Nucleus accumbens (tissue), 56 donors: ENCODE measurements around the gene NCKAP5.
A peak's percentile ranks its signal among the peaks of the same experiment; 100 is the strongest.

Experiments used
- DNase-seq, 56 donors: peaks; one replicate each; lab custom pipeline; 2025; lab: John Stamatoyannopoulos, UW

NCKAP5 gene

GRCh38 chr2:133576714-133577113 lies 8.5 kb upstream of the NCKAP5 start:
- no peak for DNase-seq

- no peak for DNase-seq
Observed at GRCh38 chr2:133574620-133575019, 6.4 kb upstream of the NCKAP5 start.

GRCh38 chr2:133574186-133574585 lies 5.9 kb upstream of the NCKAP5 start:
- DNase-seq, result no peak

- no peak for DNase-seq
Observed at GRCh38 chr2:133573491-133574162, 5.4 kb upstream of the NCKAP5 start.

- no peak for DNase-seq
Observed at GRCh38 chr2:133571249-133571648, 3.0 kb upstream of the NCKAP5 start.

- no peak for DNase-seq
Observed at GRCh38 chr2:133570542-133570941, 2.3 kb upstream of the NCKAP5 start.

- no peak for DNase-seq
Observed at GRCh38 chr2:133569286-133569830, 1.1 kb upstream of the NCKAP5 start.

GRCh38 chr2:133568598-133568997 lies 335 bp upstream of the NCKAP5 start:
- DNase-seq, result no peak

- no peak for DNase-seq
Observed at GRCh38 chr2:133562558-133562957, 5.7 kb downstream of the NCKAP5 start.

GRCh38 chr2:133561045-133561852 lies 7.0 kb downstream of the NCKAP5 start:
- DNase-seq, result peak in 11 of 56 donors; percentile 2 to 44 (median 8)

GRCh38 chr2:133557614-133558013 lies 10.6 kb downstream of the NCKAP5 start:
- DNase-seq, result no peak

- no peak for DNase-seq
Observed at GRCh38 chr2:133553838-133554408, 14.3 kb downstream of the NCKAP5 start.

- no peak for DNase-seq
Observed at GRCh38 chr2:133553251-133553650, 15.0 kb downstream of the NCKAP5 start.

GRCh38 chr2:133552821-133553220 lies 15.4 kb downstream of the NCKAP5 start:
- DNase-seq, result no peak

GRCh38 chr2:133541797-133542196 lies 26.5 kb downstream of the NCKAP5 start:
- DNase-seq, result no peak

GRCh38 chr2:133541376-133541775 lies 26.9 kb downstream of the NCKAP5 start:
- no peak for DNase-seq

- DNase-seq, result no peak
Observed at GRCh38 chr2:133532919-133533318, 35.3 kb downstream of the NCKAP5 start.

- DNase-seq, result no peak
Observed at GRCh38 chr2:133531382-133531781, 36.9 kb downstream of the NCKAP5 start.

- no peak for DNase-seq
Observed at GRCh38 chr2:133530645-133531044, 37.6 kb downstream of the NCKAP5 start.

GRCh38 chr2:133526530-133527300 lies 41.5 kb downstream of the NCKAP5 start:
- DNase-seq, result no peak
